Measurements from ENCODE around the gene ICAM3.

Gene ICAM3

GRCh38 chr19:10292789-10293636 is 46.4 kb downstream of the ICAM3 start:
- DNase-seq (ENCODE audit: low read depth in 2 of 2, low spot score in 1 of 2): no peak

GRCh38 chr19:10292206-10292788 is 47.1 kb downstream of the ICAM3 start:
- DNase-seq (ENCODE audit: low read depth in 2 of 2, low spot score in 1 of 2): peak in 1 of 2 donors; percentile 55

- no peak for DNase-seq (ENCODE audit: low read depth in 2 of 2, low spot score in 1 of 2)
These were observed 47.7 kb downstream of the ICAM3 start for GRCh38 chr19:10291554-10292205.

- DNase-seq (ENCODE audit: low read depth in 2 of 2, low spot score in 1 of 2): peak in 1 of 2 donors; percentile 40
These were observed 48.4 kb downstream of the ICAM3 start for GRCh38 chr19:10290876-10291553.

GRCh38 chr19:10290357-10290875 is 49.0 kb downstream of the ICAM3 start:
- DNase-seq (ENCODE audit: low read depth in 2 of 2, low spot score in 1 of 2): no peak

- DNase-seq (ENCODE audit: low read depth in 2 of 2, low spot score in 1 of 2): peak in 1 of 2 donors; percentile 55
These were observed 49.5 kb downstream of the ICAM3 start, which contains the start of gene ICAM5 for GRCh38 chr19:10289836-10290356. TSS of gene ICAM5 (plus strand) at chr19:10289952. CDS start at chr19:10290044, 92 bp downstream.

GRCh38 chr19:10289167-10289835 is 50.1 kb downstream of the ICAM3 start:
- peak in 1 of 2 donors; percentile 51 for DNase-seq (ENCODE audit: low read depth in 2 of 2, low spot score in 1 of 2)

- DNase-seq (ENCODE audit: low read depth in 2 of 2, low spot score in 1 of 2): no peak
These were observed 50.7 kb downstream of the ICAM3 start for GRCh38 chr19:10288662-10289166.

GRCh38 chr19:10286803-10287737 is 52.4 kb downstream of the ICAM3 start, which contains the start of gene ICAM4:
TSS of gene ICAM4 (plus strand) at chr19:10286955. CDS start at chr19:10287013, 58 bp downstream.
- no peak for DNase-seq (ENCODE audit: low read depth in 2 of 2, low spot score in 1 of 2)

GRCh38 chr19:10285393-10285792 is 54.0 kb downstream of the ICAM3 start:
- no peak for DNase-seq (ENCODE audit: low read depth in 2 of 2, low spot score in 1 of 2)

GRCh38 chr19:10284960-10285278 is 54.5 kb downstream of the ICAM3 start:
- DNase-seq (ENCODE audit: low read depth in 2 of 2, low spot score in 1 of 2): no peak

GRCh38 chr19:10284065-10284959 is 55.1 kb downstream of the ICAM3 start:
- no peak for DNase-seq (ENCODE audit: low read depth in 2 of 2, low spot score in 1 of 2)

Data from stimulated activated CD8-positive, alpha-beta memory T cell treated with anti-CD3 and anti-CD28 coated beads, Interleukin-4, amount 100 ng/mL, for 4 hours (primary cell).